ENCODE results near the gene MATK. TPM values are rescaled to one million over a fixed set of nuclear protein-coding genes. Genes with fewer than 3 reads are reported as not detected.

The MATK gene
- total and polyA plus RNA-seq, 4 donors, result 0.78 to 7.0 (median 1.8) TPM

DNA sequence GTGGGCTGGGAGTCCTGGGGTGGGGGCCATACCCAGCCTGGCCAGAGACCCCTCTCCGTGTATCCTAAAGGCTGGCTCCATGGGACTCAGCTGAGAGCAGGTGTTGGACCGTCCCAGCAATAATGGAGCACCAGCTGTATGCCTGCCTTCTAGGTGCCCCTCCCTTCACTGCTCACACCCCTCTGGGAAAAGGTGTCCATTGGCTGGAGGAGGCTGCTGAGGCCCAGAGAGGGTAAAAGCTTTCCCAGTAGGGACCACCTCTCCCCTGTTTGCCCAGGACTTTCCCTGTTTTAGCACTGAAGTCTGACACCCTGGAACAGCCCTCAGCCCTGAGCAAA is 10.8 kb downstream of the MATK start (continued):
- TF ChIP-seq, protein P1, sequence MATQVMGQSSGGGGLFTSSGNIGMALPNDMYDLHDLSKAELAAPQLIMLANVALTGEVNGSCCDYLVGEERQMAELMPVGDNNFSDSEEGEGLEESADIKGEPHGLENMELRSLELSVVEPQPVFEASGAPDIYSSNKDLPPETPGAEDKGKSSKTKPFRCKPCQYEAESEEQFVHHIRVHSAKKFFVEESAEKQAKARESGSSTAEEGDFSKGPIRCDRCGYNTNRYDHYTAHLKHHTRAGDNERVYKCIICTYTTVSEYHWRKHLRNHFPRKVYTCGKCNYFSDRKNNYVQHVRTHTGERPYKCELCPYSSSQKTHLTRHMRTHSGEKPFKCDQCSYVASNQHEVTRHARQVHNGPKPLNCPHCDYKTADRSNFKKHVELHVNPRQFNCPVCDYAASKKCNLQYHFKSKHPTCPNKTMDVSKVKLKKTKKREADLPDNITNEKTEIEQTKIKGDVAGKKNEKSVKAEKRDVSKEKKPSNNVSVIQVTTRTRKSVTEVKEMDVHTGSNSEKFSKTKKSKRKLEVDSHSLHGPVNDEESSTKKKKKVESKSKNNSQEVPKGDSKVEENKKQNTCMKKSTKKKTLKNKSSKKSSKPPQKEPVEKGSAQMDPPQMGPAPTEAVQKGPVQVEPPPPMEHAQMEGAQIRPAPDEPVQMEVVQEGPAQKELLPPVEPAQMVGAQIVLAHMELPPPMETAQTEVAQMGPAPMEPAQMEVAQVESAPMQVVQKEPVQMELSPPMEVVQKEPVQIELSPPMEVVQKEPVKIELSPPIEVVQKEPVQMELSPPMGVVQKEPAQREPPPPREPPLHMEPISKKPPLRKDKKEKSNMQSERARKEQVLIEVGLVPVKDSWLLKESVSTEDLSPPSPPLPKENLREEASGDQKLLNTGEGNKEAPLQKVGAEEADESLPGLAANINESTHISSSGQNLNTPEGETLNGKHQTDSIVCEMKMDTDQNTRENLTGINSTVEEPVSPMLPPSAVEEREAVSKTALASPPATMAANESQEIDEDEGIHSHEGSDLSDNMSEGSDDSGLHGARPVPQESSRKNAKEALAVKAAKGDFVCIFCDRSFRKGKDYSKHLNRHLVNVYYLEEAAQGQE (IDR thresholded peaks at IDR 0.05), result no peak
- TF ChIP-seq HNF4G (IDR thresholded peaks at IDR 0.05), result no peak

DNA sequence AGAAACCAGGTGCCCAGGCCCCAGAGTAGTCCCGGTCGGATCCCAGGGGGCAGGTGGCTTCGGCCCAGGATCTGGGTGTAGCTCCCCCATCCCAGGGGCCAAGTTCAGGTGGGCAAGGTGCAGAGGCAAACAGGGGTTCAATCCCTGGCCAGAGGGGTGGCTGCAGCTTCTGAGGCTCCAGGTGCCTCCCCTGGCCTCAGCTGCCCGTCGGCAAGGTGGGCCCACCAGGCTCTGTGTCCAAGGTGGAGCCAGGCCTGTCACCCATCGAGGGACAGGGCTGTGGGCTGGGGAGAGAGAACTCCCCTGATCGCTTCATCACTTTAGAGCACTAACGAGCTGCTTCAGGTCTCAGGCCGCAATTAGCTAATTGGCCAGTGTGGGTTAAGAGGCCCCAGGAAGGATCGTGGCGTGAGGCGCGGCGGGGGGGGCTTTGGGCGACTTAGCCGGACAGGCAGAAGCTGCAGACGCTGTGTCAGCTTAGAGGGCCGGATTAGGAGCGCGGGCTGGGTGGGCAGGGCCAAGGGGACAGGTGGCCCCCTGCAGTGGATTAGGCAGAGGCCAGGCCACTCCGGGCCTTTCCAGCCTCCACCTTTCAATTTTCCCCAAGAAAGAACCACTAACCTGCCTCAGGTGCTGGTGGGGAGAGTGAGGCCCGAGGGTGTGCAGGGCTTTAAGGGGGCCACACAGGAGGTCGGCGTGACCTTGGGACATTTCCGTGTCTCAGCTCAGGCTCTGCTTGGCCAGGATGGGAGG is 11.4 kb downstream of the MATK start:
- no peaks in the 10 kb centered on the region for H3K27me3 ChIP-seq (ENCODE audit: control insufficient read depth in 4 of 4, insufficient read depth in 4 of 4, low read length in 3 of 4)
- DNase-seq (ENCODE audit: low spot score), result no peak
- H3K9ac ChIP-seq (ENCODE audit: low read depth in 1 of 2, low read length in 2 of 2), result no peak overlapping the region
- TF ChIP-seq JUND (IDR thresholded peaks at IDR 0.05) (no peak), GABPA (IDR thresholded peaks at IDR 0.05 in 1 of 2, conservative IDR thresholded peaks at IDR 0.05 in 1 of 2) (no peak), RXRA (IDR thresholded peaks at IDR 0.05) (no peak), FOXA2 (IDR thresholded peaks at IDR 0.05) (no peak), SP1 (IDR thresholded peaks at IDR 0.05) (no peak), HNF4G (IDR thresholded peaks at IDR 0.05) (no peak), RAD21 (IDR thresholded peaks at IDR 0.05) (no peak), TAF1 (conservative IDR thresholded peaks at IDR 0.05) (no peak)
- TF ChIP-seq, protein P2, sequence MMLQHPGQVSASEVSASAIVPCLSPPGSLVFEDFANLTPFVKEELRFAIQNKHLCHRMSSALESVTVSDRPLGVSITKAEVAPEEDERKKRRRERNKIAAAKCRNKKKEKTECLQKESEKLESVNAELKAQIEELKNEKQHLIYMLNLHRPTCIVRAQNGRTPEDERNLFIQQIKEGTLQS (IDR thresholded peaks at IDR 0.05), result no peak
- TF ChIP-seq, protein P3, sequence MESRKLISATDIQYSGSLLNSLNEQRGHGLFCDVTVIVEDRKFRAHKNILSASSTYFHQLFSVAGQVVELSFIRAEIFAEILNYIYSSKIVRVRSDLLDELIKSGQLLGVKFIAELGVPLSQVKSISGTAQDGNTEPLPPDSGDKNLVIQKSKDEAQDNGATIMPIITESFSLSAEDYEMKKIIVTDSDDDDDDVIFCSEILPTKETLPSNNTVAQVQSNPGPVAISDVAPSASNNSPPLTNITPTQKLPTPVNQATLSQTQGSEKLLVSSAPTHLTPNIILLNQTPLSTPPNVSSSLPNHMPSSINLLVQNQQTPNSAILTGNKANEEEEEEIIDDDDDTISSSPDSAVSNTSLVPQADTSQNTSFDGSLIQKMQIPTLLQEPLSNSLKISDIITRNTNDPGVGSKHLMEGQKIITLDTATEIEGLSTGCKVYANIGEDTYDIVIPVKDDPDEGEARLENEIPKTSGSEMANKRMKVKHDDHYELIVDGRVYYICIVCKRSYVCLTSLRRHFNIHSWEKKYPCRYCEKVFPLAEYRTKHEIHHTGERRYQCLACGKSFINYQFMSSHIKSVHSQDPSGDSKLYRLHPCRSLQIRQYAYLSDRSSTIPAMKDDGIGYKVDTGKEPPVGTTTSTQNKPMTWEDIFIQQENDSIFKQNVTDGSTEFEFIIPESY (IDR thresholded peaks at IDR 0.05), result no peak
- TF ChIP-seq, protein P4, sequence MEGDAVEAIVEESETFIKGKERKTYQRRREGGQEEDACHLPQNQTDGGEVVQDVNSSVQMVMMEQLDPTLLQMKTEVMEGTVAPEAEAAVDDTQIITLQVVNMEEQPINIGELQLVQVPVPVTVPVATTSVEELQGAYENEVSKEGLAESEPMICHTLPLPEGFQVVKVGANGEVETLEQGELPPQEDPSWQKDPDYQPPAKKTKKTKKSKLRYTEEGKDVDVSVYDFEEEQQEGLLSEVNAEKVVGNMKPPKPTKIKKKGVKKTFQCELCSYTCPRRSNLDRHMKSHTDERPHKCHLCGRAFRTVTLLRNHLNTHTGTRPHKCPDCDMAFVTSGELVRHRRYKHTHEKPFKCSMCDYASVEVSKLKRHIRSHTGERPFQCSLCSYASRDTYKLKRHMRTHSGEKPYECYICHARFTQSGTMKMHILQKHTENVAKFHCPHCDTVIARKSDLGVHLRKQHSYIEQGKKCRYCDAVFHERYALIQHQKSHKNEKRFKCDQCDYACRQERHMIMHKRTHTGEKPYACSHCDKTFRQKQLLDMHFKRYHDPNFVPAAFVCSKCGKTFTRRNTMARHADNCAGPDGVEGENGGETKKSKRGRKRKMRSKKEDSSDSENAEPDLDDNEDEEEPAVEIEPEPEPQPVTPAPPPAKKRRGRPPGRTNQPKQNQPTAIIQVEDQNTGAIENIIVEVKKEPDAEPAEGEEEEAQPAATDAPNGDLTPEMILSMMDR (IDR thresholded peaks at IDR 0.05; ENCODE audit: low read depth, low read length, missing input control), result no peak
- TF ChIP-seq, protein P1 (IDR thresholded peaks at IDR 0.05), result no peak
- WGBS, result 79% methylated on average over 25 of the region's 25 CpGs
- H3K36me3 ChIP-seq (ENCODE audit: control insufficient read depth in 4 of 4, insufficient read depth in 3 of 4, low read depth in 1 of 4, low read length in 3 of 4), result peaks cover 0 to 2% (median under 1%) of the 10 kb centered on the region in 4 donors
- no peak overlapping the region for H3K4me3 ChIP-seq (ENCODE audit: low read depth in 1 of 3, low read length in 3 of 3)
- H3K9me3 ChIP-seq (ENCODE audit: control insufficient read depth in 4 of 4, low read length in 3 of 4), result no peaks in the 10 kb centered on the region
- H3K27ac ChIP-seq (ENCODE audit: low read depth in 1 of 2, low read length in 2 of 2), result no peak overlapping the region
- no peaks in the 10 kb centered on the region for H3K4me1 ChIP-seq (ENCODE audit: control insufficient read depth in 4 of 4, insufficient read depth in 4 of 4, low read length in 3 of 4)
